Osteoblast (primary cell): Measurements from ENCODE around the gene TEX11. TPM values are rescaled to one million over a fixed set of nuclear protein-coding genes. Genes with fewer than 3 reads are reported as not detected.

Experiments
- DNase-seq: peaks from one replicate; pipeline ENCODE4 v3.0.0; 2011; ENCODE audit warnings: low spot score, mixed read lengths; ENCODE audit not compliant: insufficient read length; ENCODE audit errors: missing footprints
- H2AFZ ChIP-seq: 2 replicates; pipeline ENCODE4 v1.6.0; 2011; ENCODE audit warnings: mild to moderate bottlenecking, low read length
- H3K27ac ChIP-seq: 2 replicates; pipeline ENCODE4 v1.5.1; 2011; ENCODE audit warnings: mild to moderate bottlenecking, low read depth, low read length, moderate library complexity
- H3K27me3 ChIP-seq: 2 replicates; pipeline ENCODE4 v1.6.0; 2012; ENCODE audit warnings: mild to moderate bottlenecking, control low read depth, inconsistent platforms, low read length, moderate library complexity; ENCODE audit not compliant: insufficient read depth
- H3K36me3 ChIP-seq: 2 replicates; pipeline ENCODE4 v1.5.1; 2011; ENCODE audit warnings: mild to moderate bottlenecking, low read length, control low read depth, moderate library complexity; ENCODE audit not compliant: insufficient read depth
- H3K4me1 ChIP-seq: 2 replicates; pipeline ENCODE4 v1.5.1; 2011; ENCODE audit warnings: mild to moderate bottlenecking, low read length, control low read depth, moderate library complexity; ENCODE audit not compliant: insufficient read depth
- H3K4me2 ChIP-seq: 2 replicates; pipeline ENCODE4 v1.6.0; 2011; ENCODE audit warnings: mild to moderate bottlenecking, low read length; ENCODE audit not compliant: insufficient read depth
- H3K4me3 ChIP-seq: fragments of 200-600 bp; sonication (generic); 3 replicates; pipeline ENCODE4 v1.5.1; 2012; ENCODE audit warnings: mild to moderate bottlenecking, low read length, inconsistent platforms; ENCODE audit not compliant: insufficient read depth
- H3K79me2 ChIP-seq: 2 replicates; pipeline ENCODE4 v1.6.0; 2012; ENCODE audit warnings: mild to moderate bottlenecking, low read length, control low read depth, inconsistent platforms; ENCODE audit not compliant: insufficient read depth
- H3K9me3 ChIP-seq: 2 replicates; pipeline ENCODE4 v1.5.1; 2011; ENCODE audit warnings: low read depth, low read length, control low read depth
- H4K20me1 ChIP-seq: 2 replicates; pipeline ENCODE4 v1.6.0; 2012; ENCODE audit warnings: mild to moderate bottlenecking, low read length, control low read depth; ENCODE audit not compliant: insufficient read depth
- total RNA-seq: library from RNA; depleted of rRNA; stranded (reverse); fragments of >200 nt; gene quantifications from 2 replicates; pipeline ENCODE4 v1.2.3, GENCODE V29; 2012
- TF ChIP-seq, protein P1 (sequence below): IDR thresholded peaks from 2 replicates; pipeline ENCODE4 v1.5.1; 2011; ENCODE audit warnings: mild to moderate bottlenecking, low read depth, low read length, moderate library complexity; ENCODE audit errors: extremely low read depth

The TEX11 gene
- total RNA-seq, 1 donor, result not detected

DNA sequence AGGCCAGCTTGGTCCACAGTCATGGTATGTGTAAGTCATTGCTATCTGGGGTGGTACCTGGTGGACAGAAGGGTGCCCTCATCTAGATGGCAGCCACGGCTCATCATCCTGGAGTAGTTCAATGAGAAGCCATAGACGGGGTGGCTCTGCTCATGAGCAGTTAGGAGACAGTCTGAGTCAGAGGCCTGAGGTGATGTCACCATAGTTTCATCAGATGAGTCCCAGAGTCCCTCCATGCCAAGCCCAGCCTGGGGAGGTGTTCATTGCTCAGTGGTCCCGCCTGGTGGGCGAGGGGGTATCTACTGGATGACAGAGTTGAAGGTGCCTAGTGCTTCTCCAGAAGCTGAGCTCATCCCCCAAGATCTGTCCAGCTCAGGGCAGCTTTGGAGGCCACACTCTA is 414.1 kb downstream of the TEX11 start:
- H2AFZ ChIP-seq, result no peak overlapping the region
- no peak overlapping the region for H3K4me3 ChIP-seq
- H3K27me3 ChIP-seq, result peaks cover 10% of the 10 kb centered on the region
- no peaks in the 10 kb centered on the region for H3K79me2 ChIP-seq
- no peak overlapping the region for H3K4me2 ChIP-seq
- peaks cover 3% of the 10 kb centered on the region for H3K36me3 ChIP-seq
- H3K9me3 ChIP-seq, result no peaks in the 10 kb centered on the region
- H3K27ac ChIP-seq, result no peak overlapping the region
- H4K20me1 ChIP-seq, result no peaks in the 10 kb centered on the region
- TF ChIP-seq, protein P1, sequence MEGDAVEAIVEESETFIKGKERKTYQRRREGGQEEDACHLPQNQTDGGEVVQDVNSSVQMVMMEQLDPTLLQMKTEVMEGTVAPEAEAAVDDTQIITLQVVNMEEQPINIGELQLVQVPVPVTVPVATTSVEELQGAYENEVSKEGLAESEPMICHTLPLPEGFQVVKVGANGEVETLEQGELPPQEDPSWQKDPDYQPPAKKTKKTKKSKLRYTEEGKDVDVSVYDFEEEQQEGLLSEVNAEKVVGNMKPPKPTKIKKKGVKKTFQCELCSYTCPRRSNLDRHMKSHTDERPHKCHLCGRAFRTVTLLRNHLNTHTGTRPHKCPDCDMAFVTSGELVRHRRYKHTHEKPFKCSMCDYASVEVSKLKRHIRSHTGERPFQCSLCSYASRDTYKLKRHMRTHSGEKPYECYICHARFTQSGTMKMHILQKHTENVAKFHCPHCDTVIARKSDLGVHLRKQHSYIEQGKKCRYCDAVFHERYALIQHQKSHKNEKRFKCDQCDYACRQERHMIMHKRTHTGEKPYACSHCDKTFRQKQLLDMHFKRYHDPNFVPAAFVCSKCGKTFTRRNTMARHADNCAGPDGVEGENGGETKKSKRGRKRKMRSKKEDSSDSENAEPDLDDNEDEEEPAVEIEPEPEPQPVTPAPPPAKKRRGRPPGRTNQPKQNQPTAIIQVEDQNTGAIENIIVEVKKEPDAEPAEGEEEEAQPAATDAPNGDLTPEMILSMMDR, result no peak
- DNase-seq, result no peak
- no peaks in the 10 kb centered on the region for H3K4me1 ChIP-seq

DNA sequence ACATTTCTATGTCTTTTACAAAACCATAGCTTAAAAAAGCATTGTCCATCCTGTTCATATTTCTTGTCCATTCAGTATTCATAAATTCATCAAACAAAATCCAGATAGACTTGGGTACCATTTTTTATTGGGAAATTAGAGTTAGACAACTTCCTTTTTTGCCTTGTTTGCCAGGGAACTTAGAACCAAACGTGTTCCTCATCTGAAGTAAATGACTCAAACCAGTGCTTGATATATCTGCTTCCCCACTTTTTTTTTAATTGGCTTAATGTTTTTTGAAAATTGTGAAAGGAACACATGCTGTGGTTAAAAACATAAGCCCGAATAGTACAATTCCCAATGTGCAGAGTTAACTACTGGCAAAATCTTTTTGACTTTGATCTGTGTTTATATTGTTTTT is 419.7 kb downstream of the TEX11 start:
- no peak overlapping the region for H3K4me2 ChIP-seq
- H4K20me1 ChIP-seq, result no peaks in the 10 kb centered on the region
- H3K79me2 ChIP-seq, result no peaks in the 10 kb centered on the region
- peaks cover 7% of the 10 kb centered on the region for H3K27me3 ChIP-seq
- H3K4me1 ChIP-seq, result no peaks in the 10 kb centered on the region
- no peak overlapping the region for H2AFZ ChIP-seq
- no peaks in the 10 kb centered on the region for H3K9me3 ChIP-seq
- no peak overlapping the region for H3K27ac ChIP-seq
- TF ChIP-seq, protein P1, result no peak
- H3K36me3 ChIP-seq, result peaks cover 3% of the 10 kb centered on the region
- no peak for DNase-seq
- H3K4me3 ChIP-seq, result no peak overlapping the region

DNA sequence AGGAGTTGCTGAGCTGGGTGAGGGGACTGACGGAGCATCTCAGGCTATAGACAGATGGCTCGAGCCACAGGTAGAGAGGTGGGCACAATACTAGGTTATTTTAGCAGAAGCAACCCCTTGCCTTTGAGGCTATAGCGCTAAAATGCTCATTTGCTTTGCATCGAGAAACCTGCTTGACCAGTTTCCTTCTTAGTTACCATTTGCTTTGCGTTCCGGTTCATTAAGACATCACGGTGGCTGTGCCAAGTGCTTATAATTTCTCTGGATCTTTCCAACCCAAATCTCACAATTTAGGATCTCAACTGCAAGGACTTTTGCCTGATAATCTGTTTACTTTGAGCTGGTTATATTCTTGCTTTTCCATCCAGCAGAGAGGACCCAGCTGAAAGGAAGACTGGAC is 423.0 kb downstream of the TEX11 start:
- DNase-seq, result no peak
- no peaks in the 10 kb centered on the region for H3K9me3 ChIP-seq

GRCh38 chrX:70482300-70482699 is 426.2 kb downstream of the TEX11 start:
- no peak overlapping the region for H2AFZ ChIP-seq
- H3K4me3 ChIP-seq, result no peak overlapping the region
- H3K36me3 ChIP-seq, result no peaks in the 10 kb centered on the region
- TF ChIP-seq, protein P1, result no peak
- no peak overlapping the region for H3K4me2 ChIP-seq
- H3K9me3 ChIP-seq, result no peaks in the 10 kb centered on the region
- no peaks in the 10 kb centered on the region for H3K79me2 ChIP-seq
- no peaks in the 10 kb centered on the region for H4K20me1 ChIP-seq
- no peak overlapping the region for H3K27ac ChIP-seq
- peaks cover 38% of the 10 kb centered on the region for H3K4me1 ChIP-seq
- peaks cover 12% of the 10 kb centered on the region for H3K27me3 ChIP-seq
- DNase-seq, result no peak

More for the DNA sequence above, 423.0 kb downstream of the TEX11 start:
- Histone ChIP-seq H3K4me2 (no peak overlapping the region), H3K79me2 (no peaks in the 10 kb centered on the region), H3K4me3 (no peak overlapping the region), H3K4me1 (peaks cover 9% of the 10 kb centered on the region), H4K20me1 (no peaks in the 10 kb centered on the region), H2AFZ (no peak overlapping the region), H3K27me3 (peaks cover 7% of the 10 kb centered on the region), H3K27ac (no peak overlapping the region), H3K36me3 (no peaks in the 10 kb centered on the region)
- TF ChIP-seq, protein P1, result no peak
